Lower leg skin (tissue), 4 donors: ENCODE results near the gene CLSTN1. TPM values are rescaled to one million over a fixed set of nuclear protein-coding genes. Genes with fewer than 3 reads are reported as not detected.

ENCODE experiments used
- DNase-seq, 2 donors: peaks; one replicate each; pipeline ENCODE4 v3.0.0-alpha.2; 2019; ENCODE audit warnings: low spot score in 2 of 2
- H3K4me3 ChIP-seq: fragments of 200-600 bp; sonication (generic); 2 replicates; pipeline ENCODE4 v1.5.1; 2017; ENCODE audit warnings: mild to moderate bottlenecking, low read depth; ENCODE audit not compliant: poor library complexity, severe bottlenecking
- POLR2A ChIP-seq, 2 donors: fragments of 450-650 bp; IDR thresholded peaks; one replicate each; pipeline ENCODE4 v1.6.1; 2016 to 2017; ENCODE audit warnings: antibody characterized with exemption in 2 of 2, mild to moderate bottlenecking in 1 of 2, moderate library complexity in 1 of 2
- WGBS, 2 donors: methylation state at CpG; one replicate each; pipeline ENCODE4 v1.1.5; 2018; 5-methylcytosine and 5-hydroxymethylcytosine counted together
- intact Hi-C: fragments of 100-400 bp; cut with DNase I; formaldehyde crosslinking; loops from one replicate; pipeline ENCODE4 v1.15.0; 2023; ENCODE audit warnings: low total_unique reads
- total RNA-seq, 4 donors: library from RNA; depleted of rRNA; stranded (reverse); fragments of >200 nt; gene quantifications; one replicate each; pipeline ENCODE4 v1.1.0, GENCODE V29; 2016
- TF ChIP-seq, protein P1 (sequence below), 3 donors: fragments of 450-650 bp; IDR thresholded peaks; one replicate each; pipeline ENCODE4 v1.5.1; 2016; ENCODE audit warnings: antibody characterized with exemption in 3 of 3, mild to moderate bottlenecking in 3 of 3, moderate library complexity in 2 of 3

Gene CLSTN1
- total RNA-seq, 4 donors from 2014 or later = 116 to 174 (median 150) TPM

DNA sequence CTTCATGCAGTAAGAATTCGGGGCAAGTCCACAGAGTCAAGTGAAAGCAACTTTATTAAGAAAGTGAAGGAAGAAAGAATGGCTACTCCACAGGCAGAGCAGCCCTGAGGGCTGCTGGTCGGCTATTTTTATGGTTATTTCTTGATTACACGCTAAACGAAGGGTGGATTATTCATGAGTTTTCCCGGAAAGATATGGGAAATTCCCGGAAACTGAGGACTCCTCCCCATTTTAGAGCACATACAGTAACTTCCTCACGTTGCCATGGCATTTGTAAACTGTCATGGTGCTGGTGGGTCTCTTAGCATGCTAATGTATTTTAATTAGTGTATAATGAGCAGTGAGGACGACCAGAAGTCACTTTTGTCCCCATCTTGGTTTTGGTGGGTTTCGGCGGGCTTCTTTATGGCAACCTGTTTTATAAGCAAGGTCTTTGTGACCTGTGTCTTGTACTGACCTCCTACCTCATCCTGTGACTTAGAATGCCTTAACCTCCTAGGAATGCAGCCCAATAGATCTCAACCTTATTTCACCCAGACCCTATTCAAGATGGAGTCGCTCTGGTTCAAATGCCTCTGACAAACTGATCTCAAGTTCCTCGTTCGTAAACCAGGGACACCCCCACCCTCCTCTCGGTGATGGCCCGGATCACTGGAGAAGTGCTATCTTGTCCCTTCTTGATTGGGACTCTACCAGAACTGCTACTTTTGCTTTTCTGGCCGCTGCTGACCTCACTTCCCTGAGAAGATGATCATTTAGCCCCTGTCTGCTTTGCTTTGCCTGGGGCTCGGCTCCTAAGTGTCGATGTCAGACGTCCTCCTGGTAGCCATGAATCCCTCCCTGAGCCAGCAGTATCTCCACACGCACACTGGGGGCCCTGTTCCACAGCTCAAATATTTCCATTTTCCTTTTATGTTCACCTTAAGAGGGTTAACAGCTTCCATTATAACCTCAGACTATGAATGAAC, 48.8 kb downstream of the CLSTN1 start:
- TF ChIP-seq, protein P1, sequence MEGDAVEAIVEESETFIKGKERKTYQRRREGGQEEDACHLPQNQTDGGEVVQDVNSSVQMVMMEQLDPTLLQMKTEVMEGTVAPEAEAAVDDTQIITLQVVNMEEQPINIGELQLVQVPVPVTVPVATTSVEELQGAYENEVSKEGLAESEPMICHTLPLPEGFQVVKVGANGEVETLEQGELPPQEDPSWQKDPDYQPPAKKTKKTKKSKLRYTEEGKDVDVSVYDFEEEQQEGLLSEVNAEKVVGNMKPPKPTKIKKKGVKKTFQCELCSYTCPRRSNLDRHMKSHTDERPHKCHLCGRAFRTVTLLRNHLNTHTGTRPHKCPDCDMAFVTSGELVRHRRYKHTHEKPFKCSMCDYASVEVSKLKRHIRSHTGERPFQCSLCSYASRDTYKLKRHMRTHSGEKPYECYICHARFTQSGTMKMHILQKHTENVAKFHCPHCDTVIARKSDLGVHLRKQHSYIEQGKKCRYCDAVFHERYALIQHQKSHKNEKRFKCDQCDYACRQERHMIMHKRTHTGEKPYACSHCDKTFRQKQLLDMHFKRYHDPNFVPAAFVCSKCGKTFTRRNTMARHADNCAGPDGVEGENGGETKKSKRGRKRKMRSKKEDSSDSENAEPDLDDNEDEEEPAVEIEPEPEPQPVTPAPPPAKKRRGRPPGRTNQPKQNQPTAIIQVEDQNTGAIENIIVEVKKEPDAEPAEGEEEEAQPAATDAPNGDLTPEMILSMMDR (IDR thresholded peaks at IDR 0.05) = no peak
- TF ChIP-seq POLR2A (IDR thresholded peaks at IDR 0.05) = no peak
- no peak overlapping the region for H3K4me3 ChIP-seq
- DNase-seq = no peak
- intact Hi-C loops = no loop called here
- 82 to 84% methylated on average over 20 of the region's 20 CpGs for WGBS, 2 donors

DNA sequence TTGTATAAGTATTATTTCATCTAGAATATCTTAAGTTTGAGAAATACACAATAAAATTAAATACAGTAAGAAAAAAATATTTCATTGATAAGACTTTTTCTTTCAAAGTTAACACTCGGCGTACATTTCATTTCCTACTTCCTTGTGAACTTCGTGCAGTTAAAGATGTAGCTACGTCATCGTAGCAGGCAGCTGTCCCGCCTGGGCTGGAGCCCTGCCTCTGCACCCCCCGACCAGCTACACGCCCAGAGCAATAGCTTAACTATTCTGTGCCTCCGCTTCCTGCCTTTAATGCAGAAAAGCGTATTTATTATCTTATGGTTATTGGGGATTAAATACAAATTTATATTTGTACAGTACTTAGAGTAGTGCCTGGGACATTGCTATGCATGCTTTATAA, 53.5 kb downstream of the CLSTN1 start:
- no peak for TF ChIP-seq POLR2A (IDR thresholded peaks at IDR 0.05)
- TF ChIP-seq, protein P1 (IDR thresholded peaks at IDR 0.05) = no peak
- no peak overlapping the region for H3K4me3 ChIP-seq
- WGBS, 2 donors = 75 to 85% methylated on average over 10 of the region's 10 CpGs
- intact Hi-C loops = no loop called here
- DNase-seq = no peak

DNA sequence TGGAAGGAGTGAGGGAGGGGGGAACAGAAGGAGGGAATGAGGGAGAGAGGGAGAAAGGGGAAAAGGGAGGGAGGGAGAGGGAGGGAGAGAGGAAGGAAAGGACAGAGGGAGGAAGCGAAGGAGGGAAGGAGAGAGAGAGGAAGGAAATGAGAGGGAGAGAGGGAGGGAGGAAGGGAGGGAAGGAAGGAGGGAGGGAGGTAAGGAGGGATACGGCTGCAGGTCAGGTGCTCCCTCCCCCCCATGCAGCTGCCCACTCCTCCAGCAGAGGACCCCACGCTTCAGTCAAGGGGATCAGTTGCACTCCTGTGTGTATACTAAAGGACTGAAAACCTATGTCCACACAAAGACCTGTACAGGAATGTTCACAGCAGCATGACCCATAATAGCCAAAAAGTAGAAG, 54.8 kb downstream of the CLSTN1 start:
- no peak overlapping the region for H3K4me3 ChIP-seq
- TF ChIP-seq POLR2A (IDR thresholded peaks at IDR 0.05) = no peak
- TF ChIP-seq, protein P1 (IDR thresholded peaks at IDR 0.05) = no peak
- DNase-seq = no peak
- WGBS, 2 donors = 88% methylated on average over 3 of the region's 3 CpGs
- intact Hi-C loops = no loop called here

DNA sequence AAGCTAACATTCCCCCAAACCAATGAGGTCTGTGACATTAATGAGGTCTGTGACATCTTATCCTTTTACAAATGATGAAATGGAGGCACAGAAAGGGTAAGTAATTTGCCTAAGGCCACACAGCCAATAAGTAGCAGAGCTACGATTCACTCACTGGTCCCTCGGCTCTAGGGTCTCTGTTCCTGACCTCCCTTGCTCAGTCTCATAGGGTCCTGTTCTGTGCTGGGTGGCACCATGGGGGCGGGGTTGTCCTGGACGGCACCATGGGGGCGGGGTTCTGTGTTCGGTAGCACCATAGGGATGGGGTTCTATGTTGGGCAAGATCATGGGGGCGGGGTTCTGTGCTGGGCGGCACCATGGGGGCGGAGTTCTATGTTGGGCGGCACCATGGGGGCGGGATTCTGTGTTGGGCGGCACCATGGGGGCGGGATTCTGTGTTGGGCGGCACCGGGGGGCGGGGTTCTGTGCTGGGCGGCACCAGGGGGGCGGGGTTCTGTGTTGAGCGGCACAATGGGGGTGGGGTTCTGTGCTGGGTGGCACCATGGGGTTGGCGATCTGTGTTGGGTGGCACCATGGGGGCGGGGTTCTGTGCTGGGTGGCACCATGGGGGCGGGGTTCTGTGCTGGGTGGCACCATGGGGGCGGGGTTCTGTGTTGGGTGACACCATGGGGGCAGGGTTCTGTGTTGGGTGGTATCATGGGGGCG, 55.6 kb downstream of the CLSTN1 start:
- no peak for DNase-seq
- H3K4me3 ChIP-seq = no peak overlapping the region
- TF ChIP-seq, protein P1 (IDR thresholded peaks at IDR 0.05) = no peak
- TF ChIP-seq POLR2A (IDR thresholded peaks at IDR 0.05) = no peak
- WGBS, 2 donors = 75 to 89% methylated on average over 6 to 23 of the region's 24 CpGs
- intact Hi-C loops = no loop called here

DNA sequence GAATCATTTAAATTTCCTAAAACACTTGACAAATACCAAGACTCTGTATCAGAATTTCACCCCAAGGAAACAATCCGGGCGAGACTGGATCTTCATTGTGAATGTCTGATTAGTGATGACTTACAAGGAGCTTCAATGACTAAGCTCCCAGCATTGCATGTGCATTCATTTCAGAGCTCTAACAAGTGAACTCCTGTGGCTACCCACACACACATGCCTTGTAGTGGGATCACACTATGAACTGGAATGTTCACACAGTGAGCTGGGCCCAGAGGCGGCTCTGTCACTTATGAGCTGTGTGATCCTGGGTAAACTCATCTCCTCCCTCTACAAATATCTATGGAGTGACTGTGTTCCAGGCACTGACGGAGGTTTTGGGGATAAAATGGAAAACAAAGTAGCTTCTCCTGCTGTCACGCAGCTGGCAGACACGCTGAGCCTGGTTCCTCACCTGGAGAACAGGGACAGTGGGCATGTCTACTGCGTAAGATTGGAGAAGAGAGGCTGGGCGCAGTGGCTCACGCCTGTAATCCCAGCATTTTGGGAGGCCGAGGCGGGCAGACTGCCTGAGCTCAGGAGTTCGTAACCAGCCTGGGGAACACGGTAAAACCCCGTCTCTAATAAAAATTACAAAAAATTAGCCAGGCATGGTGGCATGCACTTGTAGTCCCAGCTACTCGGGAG, 56.9 kb downstream of the CLSTN1 start:
- no peak for DNase-seq
- intact Hi-C loops = no loop called here
- H3K4me3 ChIP-seq = no peak overlapping the region
- 87 to 93% methylated on average over 15 of the region's 15 CpGs for WGBS, 2 donors
- TF ChIP-seq POLR2A (IDR thresholded peaks at IDR 0.05) = no peak
- TF ChIP-seq, protein P1 (IDR thresholded peaks at IDR 0.05) = no peak
